ENCODE results near the gene PPARA.

Gene PPARA

DNA sequence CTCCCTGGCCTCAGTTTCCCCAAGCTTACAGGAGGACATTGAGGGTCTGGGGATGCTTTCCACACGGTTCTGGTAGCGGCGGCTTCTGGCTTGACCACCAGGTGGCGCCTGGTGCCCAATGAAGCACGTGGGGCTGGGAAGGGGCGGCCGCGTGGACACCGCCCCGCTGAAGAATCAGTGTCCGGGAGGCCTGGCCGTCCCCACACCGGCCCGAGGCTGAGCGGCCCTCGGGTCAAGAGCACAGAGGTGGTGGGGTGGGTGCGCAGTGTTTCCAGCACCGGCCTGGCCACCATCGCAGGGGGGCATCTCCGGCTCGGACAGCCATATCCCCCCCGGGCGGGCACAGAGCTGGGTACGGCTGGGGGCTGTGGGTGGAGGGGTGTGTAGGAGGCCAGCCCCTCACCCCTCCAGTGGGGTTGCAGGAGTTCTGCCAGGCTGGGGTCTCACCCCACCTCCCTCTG, 27.8 kb upstream of the PPARA start:
- Histone ChIP-seq H3K4me3 (replicated peaks; ENCODE audit: insufficient read depth, low read length) (no peak overlapping the region), H3K27me3 (ENCODE audit: insufficient read depth, poor library complexity, severe bottlenecking) (no peaks in the 10 kb centered on the region), H3K27ac (replicated peaks) (no peak overlapping the region)
- peak; percentile 44 to 58 for DNase-seq (ENCODE audit: low read depth in 1 of 2, low spot score in 1 of 2)
- TF ChIP-seq, protein P1, sequence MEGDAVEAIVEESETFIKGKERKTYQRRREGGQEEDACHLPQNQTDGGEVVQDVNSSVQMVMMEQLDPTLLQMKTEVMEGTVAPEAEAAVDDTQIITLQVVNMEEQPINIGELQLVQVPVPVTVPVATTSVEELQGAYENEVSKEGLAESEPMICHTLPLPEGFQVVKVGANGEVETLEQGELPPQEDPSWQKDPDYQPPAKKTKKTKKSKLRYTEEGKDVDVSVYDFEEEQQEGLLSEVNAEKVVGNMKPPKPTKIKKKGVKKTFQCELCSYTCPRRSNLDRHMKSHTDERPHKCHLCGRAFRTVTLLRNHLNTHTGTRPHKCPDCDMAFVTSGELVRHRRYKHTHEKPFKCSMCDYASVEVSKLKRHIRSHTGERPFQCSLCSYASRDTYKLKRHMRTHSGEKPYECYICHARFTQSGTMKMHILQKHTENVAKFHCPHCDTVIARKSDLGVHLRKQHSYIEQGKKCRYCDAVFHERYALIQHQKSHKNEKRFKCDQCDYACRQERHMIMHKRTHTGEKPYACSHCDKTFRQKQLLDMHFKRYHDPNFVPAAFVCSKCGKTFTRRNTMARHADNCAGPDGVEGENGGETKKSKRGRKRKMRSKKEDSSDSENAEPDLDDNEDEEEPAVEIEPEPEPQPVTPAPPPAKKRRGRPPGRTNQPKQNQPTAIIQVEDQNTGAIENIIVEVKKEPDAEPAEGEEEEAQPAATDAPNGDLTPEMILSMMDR (IDR thresholded peaks at IDR 0.05; ENCODE audit: insufficient read depth, low read length): peak; percentile 81
- TF ChIP-seq, protein P2, sequence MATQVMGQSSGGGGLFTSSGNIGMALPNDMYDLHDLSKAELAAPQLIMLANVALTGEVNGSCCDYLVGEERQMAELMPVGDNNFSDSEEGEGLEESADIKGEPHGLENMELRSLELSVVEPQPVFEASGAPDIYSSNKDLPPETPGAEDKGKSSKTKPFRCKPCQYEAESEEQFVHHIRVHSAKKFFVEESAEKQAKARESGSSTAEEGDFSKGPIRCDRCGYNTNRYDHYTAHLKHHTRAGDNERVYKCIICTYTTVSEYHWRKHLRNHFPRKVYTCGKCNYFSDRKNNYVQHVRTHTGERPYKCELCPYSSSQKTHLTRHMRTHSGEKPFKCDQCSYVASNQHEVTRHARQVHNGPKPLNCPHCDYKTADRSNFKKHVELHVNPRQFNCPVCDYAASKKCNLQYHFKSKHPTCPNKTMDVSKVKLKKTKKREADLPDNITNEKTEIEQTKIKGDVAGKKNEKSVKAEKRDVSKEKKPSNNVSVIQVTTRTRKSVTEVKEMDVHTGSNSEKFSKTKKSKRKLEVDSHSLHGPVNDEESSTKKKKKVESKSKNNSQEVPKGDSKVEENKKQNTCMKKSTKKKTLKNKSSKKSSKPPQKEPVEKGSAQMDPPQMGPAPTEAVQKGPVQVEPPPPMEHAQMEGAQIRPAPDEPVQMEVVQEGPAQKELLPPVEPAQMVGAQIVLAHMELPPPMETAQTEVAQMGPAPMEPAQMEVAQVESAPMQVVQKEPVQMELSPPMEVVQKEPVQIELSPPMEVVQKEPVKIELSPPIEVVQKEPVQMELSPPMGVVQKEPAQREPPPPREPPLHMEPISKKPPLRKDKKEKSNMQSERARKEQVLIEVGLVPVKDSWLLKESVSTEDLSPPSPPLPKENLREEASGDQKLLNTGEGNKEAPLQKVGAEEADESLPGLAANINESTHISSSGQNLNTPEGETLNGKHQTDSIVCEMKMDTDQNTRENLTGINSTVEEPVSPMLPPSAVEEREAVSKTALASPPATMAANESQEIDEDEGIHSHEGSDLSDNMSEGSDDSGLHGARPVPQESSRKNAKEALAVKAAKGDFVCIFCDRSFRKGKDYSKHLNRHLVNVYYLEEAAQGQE (IDR thresholded peaks at IDR 0.05; ENCODE audit: insufficient replicate concordance, low read depth): no peak

DNA sequence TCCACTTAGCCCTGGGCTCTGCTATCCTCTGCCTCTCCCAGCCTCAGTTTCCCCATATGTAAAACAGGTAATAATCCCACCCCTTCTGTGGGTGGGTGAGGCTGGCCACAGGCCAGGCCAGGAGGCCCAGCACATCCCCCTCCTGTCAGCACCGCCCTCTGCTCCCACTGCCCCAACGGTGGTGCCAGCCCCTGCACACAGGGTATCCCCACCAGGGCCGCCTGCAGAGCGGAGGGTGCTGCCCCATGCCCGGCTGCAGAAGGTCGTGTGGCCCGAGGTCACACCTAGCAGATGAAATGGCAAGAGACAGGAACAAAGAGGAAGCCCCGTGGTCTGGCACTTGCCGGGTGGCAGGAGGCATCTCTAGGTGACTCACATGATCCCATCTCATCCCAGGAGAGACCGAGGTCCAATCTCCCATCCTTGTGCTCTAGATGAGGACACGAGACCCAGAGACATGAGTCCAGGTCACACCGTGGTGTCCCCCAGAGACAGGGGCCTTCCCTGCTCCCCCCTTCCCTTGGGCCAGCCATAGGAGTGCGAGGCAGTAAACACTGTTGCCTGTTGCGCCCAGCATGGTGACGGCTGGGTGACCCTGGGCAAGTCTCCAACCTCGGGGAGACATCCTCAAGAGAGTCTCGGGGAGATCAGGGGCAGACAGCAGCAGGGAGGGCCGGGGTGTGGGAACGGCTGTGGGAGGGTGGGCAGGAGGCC, 27.2 kb upstream of the PPARA start:
- no peaks in the 10 kb centered on the region for H3K27me3 ChIP-seq (ENCODE audit: insufficient read depth, poor library complexity, severe bottlenecking)
- H3K27ac ChIP-seq (replicated peaks): no peak overlapping the region
- peak in 1 of 2 experiments; percentile 35 for DNase-seq (ENCODE audit: low read depth in 1 of 2, low spot score in 1 of 2)
- peak; percentile 34; the same call in 1 of the 2 replicates for TF ChIP-seq SPI1 (IDR thresholded peaks at IDR 0.05; ENCODE audit: borderline replicate concordance, low read depth)
- TF ChIP-seq, protein P1 (IDR thresholded peaks at IDR 0.05; ENCODE audit: insufficient read depth, low read length): no peak
- H3K4me3 ChIP-seq (replicated peaks; ENCODE audit: insufficient read depth, low read length): no peak overlapping the region

DNA sequence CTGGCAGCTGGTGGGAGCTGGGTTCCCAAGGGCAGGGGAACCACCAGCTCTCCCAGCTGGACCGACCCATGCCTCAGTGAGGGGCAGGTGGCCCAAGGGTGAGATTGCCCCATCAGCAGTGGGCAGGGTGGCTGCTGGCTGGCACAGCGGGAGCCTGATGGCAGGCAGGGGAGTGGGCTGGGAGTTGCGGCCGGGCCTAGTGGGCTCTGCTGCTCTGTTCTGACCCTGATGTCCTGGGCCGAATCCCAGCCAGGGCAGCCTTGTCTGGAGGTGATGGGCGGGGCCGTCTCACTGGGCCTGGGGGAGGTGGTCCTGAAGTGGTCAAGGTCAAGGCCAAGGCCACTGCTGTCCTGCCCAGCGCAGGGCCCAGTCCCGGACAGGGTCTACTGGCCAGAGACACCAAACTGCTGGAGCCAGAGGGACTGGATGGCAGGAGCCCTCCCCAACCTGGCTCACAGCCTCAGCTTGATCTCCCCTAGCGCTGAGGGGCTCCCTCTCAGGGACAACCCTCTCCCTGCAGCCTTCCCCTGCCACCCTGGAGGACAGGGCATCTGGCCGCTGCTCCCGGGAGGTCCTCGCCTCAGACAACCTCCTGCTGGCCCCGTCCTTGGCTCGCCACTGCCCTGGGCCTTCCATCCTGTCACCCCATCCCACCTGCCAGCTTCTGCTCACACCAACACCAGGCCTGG, 26.5 kb upstream of the PPARA start:
- Histone ChIP-seq H3K27ac (replicated peaks) (no peak overlapping the region), H3K4me3 (replicated peaks; ENCODE audit: insufficient read depth, low read length) (no peak overlapping the region), H3K27me3 (ENCODE audit: insufficient read depth, poor library complexity, severe bottlenecking) (no peaks in the 10 kb centered on the region)
- TF ChIP-seq, protein P1 (IDR thresholded peaks at IDR 0.05; ENCODE audit: insufficient read depth, low read length): no peak
- TF ChIP-seq SPI1 (IDR thresholded peaks at IDR 0.05; ENCODE audit: borderline replicate concordance, low read depth): no peak
- no peak for TF ChIP-seq POLR2AphosphoS5 (IDR thresholded peaks at IDR 0.05; ENCODE audit: low read depth)
- TF ChIP-seq, protein P2 (IDR thresholded peaks at IDR 0.05; ENCODE audit: insufficient replicate concordance, low read depth): no peak
- no peak for DNase-seq (ENCODE audit: low read depth in 1 of 2, low spot score in 1 of 2)
